GM18499 (cell line): ENCODE results near the gene SPATA33.
A peak's percentile ranks its signal among the peaks of the same experiment; 100 is the strongest.

Experiments used
- ATAC-seq: cut with Tn5 transposase; IDR thresholded peaks from one replicate; pipeline ENCODE4 v1.9.1; 2021; ENCODE audit warnings: moderate number of reproducible peaks; ENCODE audit not compliant: insufficient read depth, unreplicated experiment

Gene SPATA33

DNA sequence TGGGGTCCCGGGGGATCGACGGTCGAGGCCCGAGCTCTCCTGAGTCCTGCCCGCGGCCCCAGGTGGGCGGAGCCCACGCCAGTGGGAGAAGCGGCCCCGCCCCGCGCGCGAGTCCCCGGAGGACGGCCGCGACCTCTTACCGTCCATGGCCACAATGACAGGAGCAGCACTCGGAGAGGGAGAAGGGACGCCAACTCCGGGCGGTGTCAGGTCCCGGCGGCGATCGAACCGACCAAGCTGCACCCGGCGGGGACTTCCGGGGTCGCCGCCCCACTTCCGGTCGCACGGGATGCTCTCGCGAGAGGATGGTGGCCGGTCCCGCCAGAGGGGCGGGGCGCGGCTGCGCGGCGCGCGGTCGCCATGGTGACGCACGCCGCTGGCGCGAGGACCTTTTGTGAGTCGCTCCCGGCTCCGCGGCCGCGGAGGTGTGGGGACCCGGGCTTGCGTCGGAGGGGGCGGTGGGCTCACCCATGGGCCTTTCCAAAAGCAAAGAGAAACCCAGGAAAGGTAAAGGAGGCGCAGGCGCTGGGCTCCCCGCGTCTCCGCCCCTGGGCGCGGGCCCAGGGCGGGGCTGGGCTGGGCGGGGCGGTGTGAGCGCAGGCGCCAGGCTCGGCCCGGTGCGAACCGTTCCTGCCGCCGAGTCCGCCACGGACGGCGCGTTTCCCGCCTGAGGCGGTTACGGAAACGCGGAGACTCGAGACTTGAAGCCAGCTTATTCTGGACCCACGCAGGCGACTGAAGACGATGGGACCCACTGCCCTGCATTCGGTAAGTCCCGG is at the start of gene SPATA33, which contains the start of gene CHMP1A:
Gene SPATA33, plus strand, starts transcription at position 395 of the 779 bp plus-strand sequence. Its CDS starts 76 bp downstream, at position 471.
Gene CHMP1A, minus strand, starts transcription at position 267 of the 779 bp plus-strand sequence. Its CDS starts 120 bp downstream, at position 147.
- ATAC-seq, result peak; percentile 66

DNA sequence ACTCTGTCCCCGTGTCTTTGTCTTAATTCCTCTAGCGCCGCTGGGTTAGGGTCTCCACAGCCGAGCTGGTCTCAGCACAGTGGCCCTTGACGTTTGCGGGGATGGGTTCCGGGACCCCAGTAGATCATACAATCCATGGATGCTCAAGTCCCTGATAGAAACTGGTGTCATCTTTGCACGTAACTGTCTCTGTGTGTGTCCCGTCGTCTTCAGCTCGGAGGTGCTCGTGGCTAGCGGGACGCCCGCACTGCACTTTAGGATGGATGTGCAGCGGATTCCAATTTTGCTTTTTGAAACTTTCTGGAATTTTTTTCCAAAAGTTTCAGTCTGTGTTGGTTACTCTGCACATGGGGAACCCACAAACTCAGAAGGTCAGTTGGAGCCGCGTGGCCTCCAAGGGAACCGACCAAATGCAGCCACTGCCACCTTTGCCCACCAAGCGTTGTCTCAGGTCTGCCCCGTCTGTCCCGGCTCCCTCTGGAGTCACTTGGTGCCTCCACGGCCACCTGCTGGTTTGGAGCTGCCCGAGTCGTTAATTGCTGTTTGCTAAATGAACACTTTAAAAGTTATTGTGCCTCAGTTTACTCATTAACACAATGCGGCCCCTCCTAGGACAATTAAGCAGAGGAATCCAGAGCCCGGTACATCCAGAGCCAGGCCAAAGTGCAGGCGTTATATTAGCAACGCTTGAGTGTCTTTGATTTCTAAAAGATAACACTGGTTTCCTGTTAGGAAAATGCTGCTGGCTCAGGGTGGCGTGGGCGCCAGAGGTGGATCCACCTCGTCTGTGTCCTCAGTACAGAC is 49.5 kb upstream of the SPATA33 start:
- ATAC-seq, result no peak

- no peak for ATAC-seq
Measured at GRCh38 chr16:89610108-89610453, 47.6 kb upstream of the SPATA33 start.

- no peak for ATAC-seq
Measured at GRCh38 chr16:89612415-89613166, 45.0 kb upstream of the SPATA33 start.

DNA sequence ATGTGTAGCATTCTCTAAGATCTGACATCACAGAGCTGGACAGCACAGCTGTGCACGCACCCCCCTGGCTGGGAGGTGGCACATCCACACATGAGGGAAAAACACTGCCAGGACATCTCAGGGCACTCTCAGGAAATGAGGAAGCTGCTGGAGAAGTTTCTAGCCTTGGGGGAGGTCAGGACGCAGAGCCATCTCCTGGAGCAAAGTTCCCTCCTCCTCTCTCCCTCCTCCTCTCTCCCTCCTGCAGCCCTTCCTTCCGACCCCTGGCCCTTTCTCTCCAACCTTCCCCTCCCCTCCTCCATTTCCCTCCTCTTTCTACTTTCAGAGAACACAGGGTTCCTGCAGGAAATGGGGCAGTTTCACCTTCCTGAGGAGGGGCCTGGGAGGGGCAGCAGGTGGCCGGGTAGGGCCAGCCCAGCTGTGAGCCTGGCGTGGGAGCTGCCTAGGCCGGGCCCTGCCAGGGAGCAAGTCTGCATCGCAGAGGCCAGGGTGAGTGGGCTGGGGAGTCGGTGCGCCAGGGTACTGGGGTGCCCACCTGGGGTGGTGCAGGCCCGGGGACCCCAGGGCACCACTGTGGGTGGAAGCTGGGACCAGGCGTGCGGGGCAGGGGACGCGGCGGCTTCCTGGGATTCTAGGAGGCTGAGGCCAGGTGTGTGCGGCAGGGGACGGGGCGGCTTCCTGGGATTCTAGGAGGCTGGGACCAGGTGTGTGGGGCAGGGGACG is 44.2 kb upstream of the SPATA33 start, which contains the start of gene DPEP1:
Gene DPEP1, plus strand, starts transcription at position 412 of the 723 bp plus-strand sequence. CDS start 16,769 bp downstream, outside the sequence.
- no peak for ATAC-seq

DNA sequence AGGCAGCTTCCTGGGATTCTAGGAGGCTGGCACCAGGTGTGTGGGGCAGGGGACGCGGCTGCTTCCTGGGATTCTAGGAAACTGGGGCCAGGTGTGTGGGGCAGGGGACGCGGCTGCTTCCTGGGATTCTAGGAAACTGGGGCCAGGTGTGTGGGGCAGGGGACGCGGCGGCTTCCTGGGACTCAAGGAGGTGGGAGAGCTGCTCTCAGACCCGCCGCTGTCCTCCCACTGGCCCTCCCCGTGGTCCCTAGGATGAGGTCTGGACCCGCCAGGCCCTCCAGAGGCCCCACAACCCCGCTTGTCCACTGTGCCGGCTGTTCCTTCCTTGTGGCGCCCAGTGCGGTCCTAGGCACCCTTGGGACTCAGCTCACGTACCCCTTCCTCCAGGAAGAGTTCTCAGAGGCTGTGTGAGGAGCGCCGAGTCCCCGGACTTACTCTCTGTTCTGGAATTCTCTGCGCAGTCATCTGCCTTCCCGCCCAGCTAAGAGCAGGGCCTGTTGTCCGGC is 43.6 kb upstream of the SPATA33 start:
- ATAC-seq, result no peak

- no peak for ATAC-seq
Measured at GRCh38 chr16:89615176-89615575, 42.5 kb upstream of the SPATA33 start.

GRCh38 chr16:89615596-89616090 is 42.0 kb upstream of the SPATA33 start:
- ATAC-seq, result no peak

- ATAC-seq, result no peak
Measured at GRCh38 chr16:89616623-89617022, 41.0 kb upstream of the SPATA33 start.

DNA sequence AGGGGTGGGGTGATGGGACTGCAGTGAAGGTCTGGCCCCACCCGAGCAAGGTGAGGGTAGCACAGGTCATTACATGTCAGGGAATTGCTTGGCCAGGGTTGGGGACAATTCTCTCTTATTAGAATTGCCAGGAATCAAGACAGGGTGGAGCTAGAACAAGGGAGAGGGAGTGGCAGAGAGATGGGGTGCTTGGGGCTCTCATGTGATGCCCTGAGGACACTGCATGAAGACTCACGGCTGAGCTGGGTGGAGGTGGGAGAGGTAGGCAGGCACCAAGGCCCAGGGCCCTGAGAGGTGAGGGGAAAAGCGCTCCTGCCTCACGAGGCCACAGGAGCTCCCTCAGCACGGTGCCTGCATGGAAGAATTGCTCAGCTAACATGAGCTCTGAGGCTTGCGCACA is 40.6 kb upstream of the SPATA33 start:
- no peak for ATAC-seq

- no peak for ATAC-seq
Measured at GRCh38 chr16:89618109-89618998, 39.3 kb upstream of the SPATA33 start.

GRCh38 chr16:89619840-89620239 is 37.8 kb upstream of the SPATA33 start:
- ATAC-seq, result no peak

GRCh38 chr16:89620406-89620841 is 37.2 kb upstream of the SPATA33 start:
- no peak for ATAC-seq

- no peak for ATAC-seq
Measured at GRCh38 chr16:89621136-89621697, 36.4 kb upstream of the SPATA33 start.

DNA sequence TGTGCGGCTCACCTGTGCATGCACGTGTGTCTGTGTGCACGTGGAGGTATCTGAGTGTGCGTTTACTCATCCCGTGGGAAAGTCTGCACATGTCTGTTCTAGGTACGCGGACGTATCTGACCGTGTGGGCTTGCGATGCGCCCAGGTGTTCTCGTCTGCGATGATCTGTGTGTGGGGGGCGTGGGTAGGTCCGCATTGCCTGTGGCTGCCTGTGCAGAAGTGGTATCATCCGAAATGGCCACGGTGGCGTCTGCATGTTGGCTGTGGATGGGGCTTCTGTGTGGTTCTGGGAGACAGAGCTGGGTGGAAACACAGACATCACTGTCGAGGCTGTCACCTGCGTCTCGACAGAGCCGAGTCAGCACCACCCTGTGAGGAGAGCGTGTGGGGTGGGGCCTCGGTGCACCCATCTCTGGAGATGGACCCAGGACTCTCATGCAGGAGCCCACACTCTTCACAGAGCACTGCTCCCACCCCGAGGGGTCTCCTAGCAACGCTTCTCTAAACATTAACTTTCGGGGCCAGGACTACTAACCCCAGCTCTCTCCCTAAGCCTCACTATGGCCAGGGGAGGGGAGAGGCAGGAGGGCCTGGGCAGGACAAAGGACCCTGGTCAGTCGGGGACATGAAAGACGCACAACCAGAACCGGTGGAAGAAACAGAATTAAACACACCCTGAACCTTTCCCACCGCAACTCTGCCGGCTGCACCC is 35.8 kb upstream of the SPATA33 start:
- ATAC-seq, result no peak

- ATAC-seq, result no peak
Measured at GRCh38 chr16:89623511-89624261, 34.0 kb upstream of the SPATA33 start.
